G401 (cell line): ENCODE measurements around the gene NRIP2. TPM values are rescaled to one million over a fixed set of nuclear protein-coding genes. Genes with fewer than 3 reads are reported as not detected.

Source experiments
- DNase-seq: peaks from one replicate; pipeline ENCODE4 v3.0.0-alpha.2; 2015; ENCODE audit warnings: low spot score
- in situ Hi-C: cut with HindIII; loops from 2 replicates; pipeline ENCODE4 v1.10.0; 2016; ENCODE audit warnings: low sequenced_read_pairs, mixed read lengths
- total RNA-seq: library from RNA; depleted of rRNA; stranded (reverse); fragments of >200 nt; shearing (Covaris generic); gene quantifications from 2 replicates; pipeline ENCODE4 v1.2.3, GENCODE V29; 2014; rRNA removed

NRIP2 gene
- total RNA-seq, 1 experiment from 2014 or later, result not detected

DNA sequence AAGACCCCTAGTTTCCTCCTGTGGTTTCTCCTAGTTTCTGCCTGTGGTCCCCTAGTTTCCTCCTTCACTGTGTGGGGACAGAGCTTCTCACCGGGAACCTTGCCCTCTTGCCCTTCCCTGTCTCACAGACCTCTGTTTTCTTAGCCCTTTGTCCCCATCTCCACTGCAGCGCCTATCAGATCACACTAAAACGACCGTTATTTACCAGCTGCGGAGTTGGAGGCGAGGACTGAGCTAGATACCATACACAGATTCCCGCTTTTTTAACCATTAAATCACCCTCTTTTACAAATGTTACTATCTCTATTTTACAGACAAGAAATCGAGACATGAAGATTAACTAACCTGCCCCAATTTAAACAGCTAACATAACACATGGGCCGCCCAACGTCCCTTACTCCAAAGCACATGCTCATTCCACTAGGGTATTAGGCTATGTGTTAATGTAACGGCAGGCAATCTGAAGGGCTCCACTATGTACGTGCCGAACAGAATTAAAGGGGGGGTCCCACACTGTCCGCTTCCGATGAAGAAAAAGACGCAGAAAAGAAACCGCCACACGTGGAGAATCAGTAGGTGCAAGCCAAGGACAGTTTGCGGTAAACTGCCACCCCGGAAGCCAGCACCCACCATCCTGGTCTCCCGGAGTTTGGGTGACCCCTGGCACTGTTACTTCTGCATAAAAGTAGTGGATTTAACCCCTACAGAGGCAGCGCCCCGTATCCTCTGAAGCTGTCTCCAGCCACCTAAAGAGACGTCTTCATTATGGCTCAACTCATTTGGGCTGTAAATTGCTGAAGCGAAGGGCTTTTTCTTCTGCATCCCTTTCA, 41.9 kb downstream of the NRIP2 start:
- in situ Hi-C loops, result no loop called here
- DNase-seq, result no peak

DNA sequence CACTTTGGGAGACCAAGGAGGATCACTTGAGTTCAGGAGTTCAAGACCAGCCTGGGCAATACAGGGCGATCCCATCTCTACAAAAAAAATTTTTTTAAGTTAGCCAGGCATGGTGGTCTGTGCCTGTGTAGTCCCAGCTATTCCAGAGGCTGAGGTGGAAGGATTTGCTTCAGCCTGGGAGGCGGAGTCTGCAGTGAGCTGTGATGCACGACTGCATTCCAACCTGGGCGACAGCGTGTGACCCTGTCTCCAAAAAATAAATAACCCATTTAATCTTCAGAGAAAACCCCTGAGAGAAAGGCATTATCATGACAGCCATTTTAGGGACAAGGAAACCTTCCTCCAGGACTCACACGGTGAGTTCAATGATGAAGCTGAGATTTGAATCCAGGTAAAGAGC, 43.7 kb downstream of the NRIP2 start:
- in situ Hi-C loops, result no loop called here

DNA sequence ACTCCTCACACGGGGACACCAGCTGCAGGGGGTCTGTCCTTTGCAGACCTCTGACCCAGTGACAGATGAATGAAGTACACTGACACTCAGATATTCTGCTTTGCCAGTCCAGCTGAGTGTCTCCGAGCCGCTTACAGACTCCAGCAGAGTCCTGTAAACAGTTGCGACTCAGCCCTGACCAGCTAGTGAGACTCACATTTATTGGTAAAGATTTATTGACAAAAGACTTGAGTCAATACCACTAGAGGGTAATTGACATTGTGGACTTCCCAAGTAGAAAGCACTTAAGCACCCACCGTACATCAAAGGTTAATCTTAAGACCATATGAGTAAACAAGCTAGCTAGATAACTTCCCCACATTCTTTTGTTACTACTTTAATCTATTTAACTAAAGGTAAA, 49.8 kb downstream of the NRIP2 start:
- in situ Hi-C loops, result no loop called here
- DNase-seq, result no peak

More for the DNA sequence above, 43.7 kb downstream of the NRIP2 start:
- DNase-seq, result no peak

DNA sequence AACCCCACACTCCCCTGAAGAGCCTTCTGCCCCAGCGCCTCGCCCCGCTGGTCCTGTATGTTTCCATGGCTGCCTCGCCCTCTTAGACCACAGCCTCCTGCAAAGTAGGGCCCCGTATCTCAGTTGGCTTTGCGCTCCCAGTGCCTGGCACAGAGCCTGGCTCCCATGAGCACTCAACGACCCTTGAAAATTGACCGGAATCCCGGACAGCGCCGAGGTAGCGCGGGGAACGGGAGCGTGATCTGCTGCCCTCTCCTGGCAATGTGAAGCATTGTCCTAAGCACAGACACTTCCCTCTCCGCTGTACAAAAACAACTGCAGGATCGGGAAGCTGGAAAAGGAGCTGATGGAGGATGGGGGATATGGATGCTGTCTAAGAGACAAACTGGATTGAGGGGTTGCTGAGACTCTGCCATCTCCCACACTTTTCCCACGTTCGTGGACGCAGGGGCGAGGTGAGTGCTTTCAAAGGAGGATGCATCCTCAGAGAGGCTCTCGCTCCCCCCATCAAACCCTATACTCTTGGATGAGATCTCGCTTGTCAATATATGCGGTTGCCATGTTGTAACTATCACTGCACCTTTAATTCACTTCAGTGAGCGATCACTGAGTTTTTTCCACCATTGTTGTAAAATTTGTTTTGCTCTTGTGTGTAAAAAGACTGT, 50.8 kb downstream of the NRIP2 start:
- in situ Hi-C loops, result no loop called here
- peak; percentile 87 for DNase-seq

DNA sequence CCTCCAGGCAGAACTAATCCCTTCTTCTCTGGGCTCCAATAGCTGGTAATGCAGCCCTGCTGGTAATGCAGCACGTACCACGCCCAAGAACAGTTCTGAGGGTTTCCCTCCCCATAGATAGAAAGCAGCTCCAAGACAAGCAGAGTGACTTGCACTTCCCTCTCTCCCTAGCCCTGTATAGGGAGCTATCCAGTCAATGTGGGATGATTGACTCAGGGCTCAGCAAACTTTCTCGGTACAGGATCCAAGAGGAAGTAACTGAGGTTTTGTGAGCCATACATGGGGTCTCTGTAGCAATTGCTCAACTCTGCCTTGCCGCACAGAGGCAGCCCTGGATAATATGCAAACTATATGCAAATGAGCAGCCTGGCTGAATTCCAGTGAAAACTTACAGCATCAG, 55.6 kb downstream of the NRIP2 start:
- in situ Hi-C loops, result no loop called here
- no peak for DNase-seq

DNA sequence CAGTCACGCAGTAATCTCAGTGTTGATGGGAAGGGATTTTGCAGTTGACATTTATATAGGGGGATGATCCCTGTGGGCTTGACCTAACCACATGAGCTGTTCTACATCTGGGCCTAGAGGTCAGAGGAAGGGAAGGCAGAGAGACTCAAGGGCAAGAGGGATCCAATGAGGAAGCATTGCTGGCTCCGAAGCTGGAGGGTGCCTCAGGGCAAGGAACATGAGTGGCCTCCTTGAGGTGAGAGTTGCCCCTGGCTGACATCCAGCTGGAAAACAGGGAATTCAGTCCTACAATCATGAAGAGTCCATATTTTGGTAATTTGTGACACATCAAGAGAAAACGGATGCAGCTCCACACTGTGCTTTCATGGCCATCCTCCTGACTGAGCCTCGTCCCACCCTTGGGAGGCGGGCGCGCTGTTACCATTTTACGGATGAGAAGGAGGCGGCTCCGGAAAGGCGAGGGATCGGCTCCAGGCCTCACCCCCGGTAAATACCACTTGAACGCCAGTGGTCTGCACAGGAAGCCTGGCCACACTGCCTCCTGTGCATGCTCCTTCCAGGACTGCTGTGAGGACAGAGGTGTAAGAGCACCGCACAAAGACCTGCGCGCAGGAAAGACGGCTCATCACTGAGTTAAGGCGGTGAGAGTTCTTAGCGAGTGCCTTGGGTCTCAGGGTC, 58.6 kb downstream of the NRIP2 start:
- DNase-seq, result no peak
- in situ Hi-C loops, result no loop called here

DNA sequence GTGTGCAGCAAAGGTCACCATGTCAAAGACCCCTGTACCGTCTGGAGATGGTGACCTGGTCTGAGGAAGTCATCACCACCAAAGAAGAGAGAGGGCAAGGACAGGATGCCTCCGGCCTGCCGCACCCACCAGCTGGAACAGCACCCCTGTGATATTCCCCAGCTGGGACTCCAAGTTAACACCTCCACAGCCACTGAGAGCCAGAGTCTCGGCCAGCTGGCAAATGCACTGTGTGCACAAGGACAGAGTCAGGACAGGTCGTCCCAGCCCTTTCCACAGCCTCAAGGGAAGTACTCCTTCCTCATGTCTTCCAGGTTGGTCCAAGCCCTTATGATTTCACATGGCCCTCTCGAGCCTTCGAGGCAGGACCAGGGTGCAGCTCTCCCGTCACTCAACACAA, 59.4 kb downstream of the NRIP2 start:
- in situ Hi-C loops, result no loop called here

More for the DNA sequence above, 59.4 kb downstream of the NRIP2 start:
- no peak for DNase-seq

Other genes starting within 250 kb of the NRIP2 start
- 95.0 and 137 TPM in 2 replicates for gene FKBP4, start 40.1 kb downstream of the NRIP2 start, total RNA-seq
- 6.4 and 27.3 TPM in 2 replicates for gene ITFG2, start 22.4 kb downstream of the NRIP2 start, total RNA-seq
- gene TEX52, start 22.0 kb upstream of the NRIP2 start, total RNA-seq, result not detected in 2 replicates
- gene FOXM1, start 42.1 kb upstream of the NRIP2 start, total RNA-seq, result 18.8 and 36.1 TPM in 2 replicates
- 51.8 and 73.4 TPM in 2 replicates for gene RHNO1, start 42.2 kb upstream of the NRIP2 start, total RNA-seq
- 35.6 and 59.9 TPM in 2 replicates for gene TULP3, start 55.9 kb upstream of the NRIP2 start, total RNA-seq
- gene TEAD4, start 124.4 kb upstream of the NRIP2 start, total RNA-seq, result 34.3 and 35.9 TPM in 2 replicates
- 18.8 and 19.1 TPM in 2 replicates for gene TSPAN9, start 242.3 kb upstream of the NRIP2 start, total RNA-seq